ENCODE measurements around the gene GABRG3.

GABRG3 gene

GRCh38 chr15:27479296-27480140 is 508.5 kb downstream of the GABRG3 start:
- DNase-seq: no peak

DNA sequence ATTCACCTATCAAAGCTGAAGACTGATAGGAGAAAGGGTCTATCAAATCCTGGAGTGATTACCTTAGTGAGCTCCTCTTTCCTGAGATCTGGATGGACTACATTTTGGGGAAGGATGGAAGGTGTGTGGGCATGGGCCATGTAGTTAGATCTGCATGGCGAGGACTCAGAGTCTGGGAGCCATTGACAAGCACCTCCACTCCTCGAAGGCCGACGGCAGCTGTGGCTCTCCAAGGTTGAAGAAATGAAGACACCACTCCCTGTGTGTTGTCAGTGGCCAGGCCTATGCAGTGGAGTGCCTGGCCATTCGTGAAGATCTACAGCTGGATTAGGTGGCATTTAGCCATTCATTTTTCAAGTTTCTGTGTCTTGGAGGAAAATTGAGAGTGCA is 509.2 kb downstream of the GABRG3 start:
- no peak for DNase-seq

DNA sequence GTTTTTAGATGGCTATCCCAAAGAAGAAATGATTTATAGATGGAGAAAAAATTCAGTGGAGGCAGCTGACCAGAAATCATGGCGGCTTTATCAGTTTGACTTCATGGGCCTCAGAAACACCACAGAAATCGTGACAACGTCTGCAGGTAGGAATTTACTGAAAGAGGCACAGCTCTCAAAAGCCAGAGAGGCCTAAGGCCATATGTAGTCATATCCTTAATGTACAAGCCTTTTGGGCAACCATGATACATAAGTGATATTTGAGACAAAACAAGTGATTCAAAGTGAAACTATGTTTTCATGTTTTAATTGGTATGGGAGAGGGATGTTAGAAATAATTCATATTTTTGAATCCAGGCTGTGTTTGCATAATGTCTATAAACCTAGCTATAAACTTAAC is 509.7 kb downstream of the GABRG3 start:
- DNase-seq: no peak

DNA sequence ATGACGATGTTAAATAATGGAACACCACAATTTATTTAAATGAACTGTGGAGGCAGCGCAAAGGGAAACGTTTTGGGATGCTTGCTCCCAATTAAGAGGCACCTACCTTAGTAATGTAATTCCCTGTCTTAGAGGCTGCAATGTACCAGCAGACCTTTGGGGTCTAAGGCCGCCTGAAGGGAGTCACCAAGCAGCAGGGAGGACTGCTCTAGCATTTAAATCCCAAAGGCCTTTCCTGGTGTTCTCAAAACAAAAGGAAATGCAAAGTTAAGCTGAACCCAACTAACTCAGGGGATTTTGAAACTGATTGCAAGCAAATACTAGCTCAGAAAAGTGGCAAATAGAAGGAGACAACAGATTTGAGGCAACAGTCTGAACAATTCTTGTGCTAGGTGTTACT is 510.8 kb downstream of the GABRG3 start:
- no peak for DNase-seq

DNA sequence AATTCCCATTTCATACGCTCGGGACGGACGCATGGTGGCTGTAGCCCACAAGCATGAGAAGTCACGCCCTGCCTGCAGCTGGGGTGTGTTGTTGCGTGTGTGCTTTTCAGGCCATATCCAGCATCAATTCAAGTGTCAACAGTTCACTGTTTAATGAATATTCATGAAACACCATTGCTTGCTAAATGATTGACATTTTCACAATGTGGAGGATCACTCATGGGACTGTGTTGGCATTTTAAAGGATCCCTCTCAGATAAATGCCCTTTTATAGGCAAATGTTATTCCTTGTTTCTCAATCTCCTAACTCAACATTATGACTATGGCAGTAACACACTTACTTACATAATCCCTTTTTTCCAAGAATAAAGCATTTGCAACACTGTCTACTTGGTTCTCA is 511.3 kb downstream of the GABRG3 start:
- no peak for DNase-seq

DNA sequence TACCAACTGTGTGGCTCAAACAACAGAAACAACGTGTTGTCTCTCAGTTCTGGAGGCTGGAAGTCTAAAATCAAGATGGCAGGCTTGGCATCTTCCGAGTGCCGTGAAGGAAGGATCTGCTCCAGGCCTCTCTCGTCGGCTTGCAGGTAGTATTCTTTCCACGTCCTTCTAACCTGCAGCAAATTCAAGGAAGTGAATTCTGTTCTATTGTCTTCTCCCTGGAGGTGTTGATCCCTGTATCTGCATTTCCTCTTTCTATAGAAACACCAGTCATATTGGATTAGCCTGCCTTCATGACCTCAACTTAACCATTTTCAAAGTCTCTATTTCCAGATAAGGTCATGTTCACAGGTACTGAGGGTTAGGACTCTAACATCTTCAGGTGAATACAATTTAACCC is 512.1 kb downstream of the GABRG3 start:
- no peak for DNase-seq

DNA sequence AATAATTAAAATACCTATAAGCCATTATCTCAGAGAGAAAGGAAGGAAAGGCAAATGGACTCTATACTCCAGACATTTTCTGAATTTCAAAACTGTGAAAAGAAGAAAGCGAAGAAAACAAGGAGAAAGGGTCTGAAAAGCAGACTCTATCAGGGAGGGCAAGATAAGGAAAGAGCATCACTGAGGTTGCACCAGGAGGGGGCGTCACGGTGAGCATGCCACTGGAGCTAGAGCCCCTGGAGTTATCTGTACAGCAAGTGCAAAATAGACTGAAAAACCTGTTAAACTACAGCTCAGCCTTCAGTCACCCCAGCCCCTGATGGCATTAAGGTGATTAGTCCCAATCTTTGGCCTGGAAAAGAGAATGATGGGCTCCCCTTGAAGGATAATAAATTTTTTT is 514.3 kb downstream of the GABRG3 start:
- no peak for DNase-seq

- DNase-seq: no peak
Observed at GRCh38 chr15:27486051-27486450, 515.1 kb downstream of the GABRG3 start.

DNA sequence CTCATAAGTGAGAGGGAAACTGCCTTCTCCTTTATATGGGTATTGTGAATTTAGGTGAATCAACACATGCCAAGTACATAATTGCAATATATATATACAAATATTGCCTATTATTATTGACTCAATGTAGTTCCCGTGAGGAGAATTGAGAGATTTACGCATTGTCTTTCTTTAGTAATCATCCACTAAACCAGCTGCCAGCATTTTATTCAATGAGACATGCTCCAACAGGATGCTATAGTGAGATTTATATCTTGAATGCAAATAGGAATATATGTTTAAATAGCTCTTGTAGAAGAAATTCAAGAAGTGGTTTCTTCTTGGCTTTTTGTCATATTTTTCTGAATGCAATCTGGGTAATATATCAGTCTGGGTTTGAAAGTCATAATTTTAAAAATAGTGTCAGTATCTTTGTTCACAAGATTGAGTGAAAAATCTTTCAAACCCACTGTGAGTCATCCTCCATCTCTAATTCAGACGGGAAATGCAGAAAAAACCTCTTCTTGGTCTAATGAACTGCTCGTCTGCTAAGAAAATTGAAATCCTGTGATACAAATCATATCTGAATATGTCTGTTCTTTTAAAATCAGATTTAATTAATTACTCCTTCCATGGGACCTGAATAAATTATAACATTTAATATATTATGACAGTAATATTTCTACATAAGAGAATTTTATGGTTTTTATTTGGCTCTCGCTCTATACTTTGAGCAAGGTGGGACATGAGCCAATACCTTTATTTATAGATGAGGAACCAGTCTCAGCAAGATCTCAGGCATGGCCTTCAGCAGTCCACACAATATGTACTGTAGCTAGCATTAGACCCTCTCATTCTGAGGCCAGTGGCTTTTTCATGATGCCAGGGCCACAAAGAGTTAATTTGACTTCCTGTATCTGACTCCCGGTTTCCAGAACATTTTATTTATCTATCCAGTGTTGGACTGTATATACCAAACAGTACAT is 516.0 kb downstream of the GABRG3 start:
- peak; percentile 7 for DNase-seq

GRCh38 chr15:27487846-27488245 is 516.9 kb downstream of the GABRG3 start:
- DNase-seq: no peak

- no peak for DNase-seq
Observed at GRCh38 chr15:27490867-27491595, 520.0 kb downstream of the GABRG3 start.

GRCh38 chr15:27491666-27492621 is 521.0 kb downstream of the GABRG3 start:
- DNase-seq: peak; percentile 21

DNA sequence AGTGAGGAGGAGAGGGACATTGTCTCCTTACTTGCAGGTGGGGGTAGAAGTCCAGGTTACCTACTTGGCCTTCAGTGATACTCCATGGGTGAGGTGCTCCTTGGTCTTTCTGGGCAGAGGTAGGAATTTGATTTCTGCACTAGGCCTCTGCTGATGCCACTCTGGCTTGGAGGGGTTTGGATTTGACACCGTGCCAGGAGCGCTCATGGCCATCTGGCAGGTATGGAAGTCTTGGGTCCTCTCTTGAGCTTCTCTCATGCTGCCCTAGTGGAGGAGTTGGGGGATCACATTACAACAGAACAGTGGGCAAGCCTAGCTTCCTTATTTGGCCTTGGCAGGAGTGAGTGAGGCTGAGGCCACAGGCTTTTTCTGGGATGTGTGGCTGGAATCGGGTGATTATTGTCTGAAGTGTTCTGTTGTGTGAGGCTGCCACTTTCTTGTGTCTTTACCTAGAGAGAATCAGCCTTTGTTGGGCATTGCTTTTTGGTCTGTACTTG is 525.0 kb downstream of the GABRG3 start:
- DNase-seq: no peak

- DNase-seq: no peak
Observed at GRCh38 chr15:27498700-27499099, 527.7 kb downstream of the GABRG3 start.

GRCh38 chr15:27499191-27499590 is 528.2 kb downstream of the GABRG3 start:
- DNase-seq: no peak

DNA sequence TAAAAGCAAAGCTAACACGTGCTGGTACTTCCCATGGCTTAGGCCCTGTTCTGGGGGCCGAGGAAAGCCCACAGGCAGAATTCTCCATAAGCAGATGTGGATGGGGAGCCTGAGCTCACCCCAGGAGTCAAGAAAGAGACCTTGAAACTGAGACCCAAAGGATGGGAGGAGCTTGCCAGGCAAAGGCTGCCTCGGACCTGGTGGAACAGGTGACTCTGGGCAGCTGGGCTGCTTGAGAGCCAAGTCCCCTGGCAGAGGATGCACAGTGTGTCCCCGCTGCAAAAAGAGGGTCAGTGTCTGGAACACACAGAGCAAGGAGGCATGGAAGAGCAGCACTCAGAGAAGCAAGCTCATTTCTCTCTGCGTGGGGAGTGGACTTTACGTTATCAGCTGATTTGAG is 528.7 kb downstream of the GABRG3 start:
- DNase-seq: no peak

- no peak for DNase-seq
Observed at GRCh38 chr15:27500206-27500605, 529.2 kb downstream of the GABRG3 start.

- DNase-seq: no peak
Observed at GRCh38 chr15:27506752-27507151, 535.8 kb downstream of the GABRG3 start.

DNA sequence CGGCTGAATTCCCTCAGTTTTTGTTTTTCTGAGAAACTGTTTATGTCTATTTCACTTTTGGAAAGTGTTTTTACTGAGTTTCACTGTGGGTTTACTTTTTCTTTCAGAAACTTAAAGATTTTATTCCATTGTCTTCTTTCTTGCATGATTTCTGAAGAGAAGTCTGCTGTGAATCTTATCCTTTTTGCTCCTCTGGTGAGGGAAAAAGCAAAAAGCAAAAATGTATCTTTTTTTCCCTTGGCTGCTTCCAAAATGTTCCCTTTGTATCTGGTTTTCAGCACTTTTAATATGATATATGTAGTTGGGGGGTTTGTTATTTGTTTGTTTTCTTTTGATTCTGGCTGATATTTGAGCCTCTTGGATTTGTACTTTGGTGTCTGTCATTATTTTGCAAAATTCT is 538.0 kb downstream of the GABRG3 start:
- DNase-seq: no peak

DNA sequence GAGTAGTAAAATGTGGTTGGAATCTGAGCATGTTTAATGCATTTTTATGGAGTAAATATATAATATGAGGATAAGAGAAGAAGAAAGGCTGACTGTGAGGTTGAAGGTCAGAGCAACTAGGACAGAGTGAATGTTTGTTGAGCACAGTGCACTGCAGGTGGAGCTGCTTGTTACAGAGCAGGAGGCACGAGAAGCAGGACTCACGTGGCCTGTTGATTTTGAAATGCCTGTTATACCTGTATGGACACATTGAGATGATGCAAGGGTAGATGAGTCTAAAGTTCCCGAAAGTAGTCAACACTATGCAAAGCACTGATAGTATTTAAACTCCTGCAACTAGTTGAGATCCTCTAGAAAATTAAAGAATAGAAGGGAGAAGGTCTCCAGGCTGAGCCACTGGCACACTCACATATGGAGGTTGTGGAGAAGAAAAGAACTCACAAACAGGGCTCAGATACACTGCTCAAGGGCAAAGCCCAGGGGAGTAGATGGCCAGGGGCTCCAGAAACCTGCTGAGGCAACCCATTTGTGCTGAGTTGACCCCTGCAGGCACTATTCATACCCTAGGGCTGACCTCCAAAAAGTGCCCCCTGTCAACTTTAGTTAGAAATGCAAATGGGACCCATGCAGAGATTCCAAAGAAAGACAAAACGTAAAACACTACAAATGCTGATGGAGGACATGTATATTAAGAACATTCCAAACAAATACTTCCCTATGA is 541.5 kb downstream of the GABRG3 start:
- DNase-seq: no peak

- peak; percentile 4 for DNase-seq
Observed at GRCh38 chr15:27514526-27514925, 543.5 kb downstream of the GABRG3 start.
